Measurements from ENCODE around the gene DLGAP1.

DNA sequence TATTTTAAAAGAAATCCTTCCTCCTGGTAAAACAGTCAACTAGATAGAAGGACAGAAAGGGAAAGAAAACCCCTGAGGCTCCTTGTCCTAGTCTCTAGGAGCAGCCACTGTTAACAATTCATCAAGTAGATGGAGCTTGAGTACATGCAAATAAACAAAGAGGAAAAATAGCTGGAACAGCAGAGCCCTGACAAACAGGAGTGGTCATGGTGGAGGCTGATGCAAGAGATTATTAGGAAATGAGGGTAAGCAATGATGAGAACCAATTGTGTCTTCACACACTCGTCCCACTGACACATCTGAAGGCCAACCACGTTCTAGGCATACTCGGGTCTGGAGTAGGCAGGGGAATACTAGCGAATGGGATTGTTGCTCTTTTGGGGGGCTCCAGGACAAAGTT lies 9.2 kb downstream of the DLGAP1 start:
- TF ChIP-seq, protein P1, sequence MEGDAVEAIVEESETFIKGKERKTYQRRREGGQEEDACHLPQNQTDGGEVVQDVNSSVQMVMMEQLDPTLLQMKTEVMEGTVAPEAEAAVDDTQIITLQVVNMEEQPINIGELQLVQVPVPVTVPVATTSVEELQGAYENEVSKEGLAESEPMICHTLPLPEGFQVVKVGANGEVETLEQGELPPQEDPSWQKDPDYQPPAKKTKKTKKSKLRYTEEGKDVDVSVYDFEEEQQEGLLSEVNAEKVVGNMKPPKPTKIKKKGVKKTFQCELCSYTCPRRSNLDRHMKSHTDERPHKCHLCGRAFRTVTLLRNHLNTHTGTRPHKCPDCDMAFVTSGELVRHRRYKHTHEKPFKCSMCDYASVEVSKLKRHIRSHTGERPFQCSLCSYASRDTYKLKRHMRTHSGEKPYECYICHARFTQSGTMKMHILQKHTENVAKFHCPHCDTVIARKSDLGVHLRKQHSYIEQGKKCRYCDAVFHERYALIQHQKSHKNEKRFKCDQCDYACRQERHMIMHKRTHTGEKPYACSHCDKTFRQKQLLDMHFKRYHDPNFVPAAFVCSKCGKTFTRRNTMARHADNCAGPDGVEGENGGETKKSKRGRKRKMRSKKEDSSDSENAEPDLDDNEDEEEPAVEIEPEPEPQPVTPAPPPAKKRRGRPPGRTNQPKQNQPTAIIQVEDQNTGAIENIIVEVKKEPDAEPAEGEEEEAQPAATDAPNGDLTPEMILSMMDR (tag by site-specific recombination; IDR thresholded peaks at IDR 0.05) = no peak
- TF ChIP-seq YY1 (tag by site-specific recombination; IDR thresholded peaks at IDR 0.05) (no peak), FEZF1 (tag by site-specific recombination; IDR thresholded peaks at IDR 0.05) (no peak), ZNF37A (tag by site-specific recombination; IDR thresholded peaks at IDR 0.05) (no peak), TCF7L2 (IDR thresholded peaks at IDR 0.05; ENCODE audit: borderline replicate concordance, low read depth, low read length) (no peak), ZNF558 (tag by site-specific recombination; IDR thresholded peaks at IDR 0.05) (no peak), ZFP69B (tag by site-specific recombination; IDR thresholded peaks at IDR 0.05) (no peak), ZNF747 (tag by site-specific recombination; IDR thresholded peaks at IDR 0.05) (no peak), KLF16 (tag by site-specific recombination; IDR thresholded peaks at IDR 0.05) (no peak)
- TF ChIP-seq, protein P2, sequence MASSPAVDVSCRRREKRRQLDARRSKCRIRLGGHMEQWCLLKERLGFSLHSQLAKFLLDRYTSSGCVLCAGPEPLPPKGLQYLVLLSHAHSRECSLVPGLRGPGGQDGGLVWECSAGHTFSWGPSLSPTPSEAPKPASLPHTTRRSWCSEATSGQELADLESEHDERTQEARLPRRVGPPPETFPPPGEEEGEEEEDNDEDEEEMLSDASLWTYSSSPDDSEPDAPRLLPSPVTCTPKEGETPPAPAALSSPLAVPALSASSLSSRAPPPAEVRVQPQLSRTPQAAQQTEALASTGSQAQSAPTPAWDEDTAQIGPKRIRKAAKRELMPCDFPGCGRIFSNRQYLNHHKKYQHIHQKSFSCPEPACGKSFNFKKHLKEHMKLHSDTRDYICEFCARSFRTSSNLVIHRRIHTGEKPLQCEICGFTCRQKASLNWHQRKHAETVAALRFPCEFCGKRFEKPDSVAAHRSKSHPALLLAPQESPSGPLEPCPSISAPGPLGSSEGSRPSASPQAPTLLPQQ (tag by site-specific recombination; IDR thresholded peaks at IDR 0.05) = no peak
- TF ChIP-seq, protein P3, sequence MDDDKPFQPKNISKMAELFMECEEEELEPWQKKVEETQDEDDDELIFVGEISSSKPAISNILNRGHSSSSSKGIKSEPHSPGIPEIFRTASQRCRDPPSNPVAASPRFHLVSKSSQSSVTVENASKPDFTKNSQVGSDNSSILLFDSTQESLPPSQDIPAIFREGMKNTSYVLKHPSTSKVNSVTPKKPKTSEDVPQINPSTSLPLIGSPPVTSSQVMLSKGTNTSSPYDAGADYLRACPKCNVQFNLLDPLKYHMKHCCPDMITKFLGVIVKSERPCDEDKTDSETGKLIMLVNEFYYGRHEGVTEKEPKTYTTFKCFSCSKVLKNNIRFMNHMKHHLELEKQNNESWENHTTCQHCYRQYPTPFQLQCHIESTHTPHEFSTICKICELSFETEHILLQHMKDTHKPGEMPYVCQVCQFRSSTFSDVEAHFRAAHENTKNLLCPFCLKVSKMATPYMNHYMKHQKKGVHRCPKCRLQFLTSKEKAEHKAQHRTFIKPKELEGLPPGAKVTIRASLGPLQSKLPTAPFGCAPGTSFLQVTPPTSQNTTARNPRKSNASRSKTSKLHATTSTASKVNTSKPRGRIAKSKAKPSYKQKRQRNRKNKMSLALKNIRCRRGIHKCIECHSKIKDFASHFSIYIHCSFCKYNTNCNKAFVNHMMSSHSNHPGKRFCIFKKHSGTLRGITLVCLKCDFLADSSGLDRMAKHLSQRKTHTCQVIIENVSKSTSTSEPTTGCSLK (tag by site-specific recombination; IDR thresholded peaks at IDR 0.05) = no peak
- TF ChIP-seq, protein P4, sequence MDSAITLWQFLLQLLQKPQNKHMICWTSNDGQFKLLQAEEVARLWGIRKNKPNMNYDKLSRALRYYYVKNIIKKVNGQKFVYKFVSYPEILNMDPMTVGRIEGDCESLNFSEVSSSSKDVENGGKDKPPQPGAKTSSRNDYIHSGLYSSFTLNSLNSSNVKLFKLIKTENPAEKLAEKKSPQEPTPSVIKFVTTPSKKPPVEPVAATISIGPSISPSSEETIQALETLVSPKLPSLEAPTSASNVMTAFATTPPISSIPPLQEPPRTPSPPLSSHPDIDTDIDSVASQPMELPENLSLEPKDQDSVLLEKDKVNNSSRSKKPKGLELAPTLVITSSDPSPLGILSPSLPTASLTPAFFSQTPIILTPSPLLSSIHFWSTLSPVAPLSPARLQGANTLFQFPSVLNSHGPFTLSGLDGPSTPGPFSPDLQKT (IDR thresholded peaks at IDR 0.05; ENCODE audit: borderline replicate concordance, low read depth, low read length) = no peak
